NCI-H2081 (cell line): Measurements from ENCODE around the gene MEF2C.

Experiments used
- DNase-seq, 2 experiments: peaks; one replicate each; lab custom pipeline; 2025; lab: John Stamatoyannopoulos, UW

MEF2C gene

DNA sequence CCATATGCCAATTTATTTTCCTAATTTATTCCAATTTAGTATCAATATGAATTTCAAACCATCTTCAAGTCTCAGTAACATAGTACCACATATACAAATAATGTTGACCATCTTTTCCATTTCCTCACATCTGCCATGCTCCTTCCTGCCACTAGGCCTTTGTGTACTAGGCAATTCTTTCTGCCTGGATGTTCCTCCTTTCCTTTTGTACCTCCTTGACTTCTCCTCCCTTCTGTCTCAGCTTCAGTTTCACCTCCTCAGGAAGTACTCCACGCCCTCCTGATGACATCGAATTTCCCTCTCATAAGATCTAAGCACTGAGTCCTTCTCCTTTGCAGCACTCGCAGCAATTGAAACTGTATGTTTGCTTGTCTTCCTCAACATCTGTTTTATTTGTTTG, 53.9 kb downstream of the MEF2C start:
- no peak for DNase-seq

DNA sequence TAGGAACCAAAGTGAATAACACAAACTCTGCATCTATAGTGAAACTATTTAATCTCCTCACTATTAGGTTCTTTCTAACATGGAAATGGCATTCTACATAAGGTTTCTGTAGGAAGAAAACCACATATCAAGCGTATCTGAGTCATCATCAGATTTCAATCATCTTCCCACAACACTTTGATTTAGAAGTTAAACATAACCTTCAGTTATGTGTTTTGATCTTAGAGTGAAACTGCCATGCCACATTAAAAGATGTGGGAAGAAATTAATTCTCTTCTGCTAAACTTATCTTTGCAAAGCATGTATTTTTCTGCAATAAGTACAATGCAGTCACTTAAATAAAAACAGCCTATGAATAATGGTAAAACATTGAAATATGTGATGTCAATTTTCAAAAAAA, 55.0 kb downstream of the MEF2C start:
- no peak for DNase-seq

DNA sequence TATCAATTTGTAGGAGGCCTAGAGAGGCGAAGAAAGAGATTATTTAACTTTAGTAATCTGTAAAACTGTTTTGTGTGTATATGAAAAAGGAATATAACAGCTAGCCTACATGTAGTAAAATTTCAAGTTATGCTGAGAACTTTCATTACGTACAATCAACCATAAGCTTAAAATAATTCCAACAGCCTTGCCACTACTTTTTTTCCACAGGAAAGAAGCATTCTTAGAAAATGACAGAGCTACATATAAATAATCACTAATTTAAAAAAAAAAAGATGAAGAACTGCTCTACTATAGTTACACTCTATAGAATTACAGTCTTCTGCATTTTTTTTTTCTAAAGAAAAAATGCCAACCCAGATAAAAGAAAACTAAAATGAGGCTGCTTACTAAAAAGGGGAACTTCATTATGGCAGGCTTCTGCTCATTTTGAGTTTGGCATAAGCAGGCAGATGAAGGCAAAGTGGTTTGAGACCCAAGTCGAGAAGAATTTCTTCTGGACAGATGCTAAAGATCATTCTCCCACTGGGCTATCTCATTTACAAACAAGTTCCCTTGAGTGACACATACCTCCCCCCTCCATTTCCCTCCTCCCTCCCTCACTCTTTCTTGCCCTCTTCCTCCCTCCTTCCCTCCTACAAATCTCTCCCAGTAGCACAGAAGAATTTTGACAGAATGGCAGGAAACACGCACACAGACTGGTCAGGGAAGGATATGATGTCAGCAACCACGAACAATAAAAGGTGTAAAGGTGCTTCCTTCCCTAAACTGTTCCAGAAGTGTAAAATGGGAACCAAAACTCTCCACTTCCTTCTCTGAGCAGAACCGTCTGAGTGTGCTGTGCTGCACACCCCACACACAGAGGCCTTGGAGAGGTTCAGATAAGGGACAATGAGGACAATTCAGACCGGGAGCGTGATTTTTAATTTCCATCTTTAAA, 56.1 kb downstream of the MEF2C start:
- DNase-seq: no peak

GRCh38 chr5:88825584-88826315, 57.2 kb downstream of the MEF2C start:
- no peak for DNase-seq

- peak in 1 of 2 experiments; percentile 24 for DNase-seq
Observed at GRCh38 chr5:88824892-88825583, 57.9 kb downstream of the MEF2C start.

DNA sequence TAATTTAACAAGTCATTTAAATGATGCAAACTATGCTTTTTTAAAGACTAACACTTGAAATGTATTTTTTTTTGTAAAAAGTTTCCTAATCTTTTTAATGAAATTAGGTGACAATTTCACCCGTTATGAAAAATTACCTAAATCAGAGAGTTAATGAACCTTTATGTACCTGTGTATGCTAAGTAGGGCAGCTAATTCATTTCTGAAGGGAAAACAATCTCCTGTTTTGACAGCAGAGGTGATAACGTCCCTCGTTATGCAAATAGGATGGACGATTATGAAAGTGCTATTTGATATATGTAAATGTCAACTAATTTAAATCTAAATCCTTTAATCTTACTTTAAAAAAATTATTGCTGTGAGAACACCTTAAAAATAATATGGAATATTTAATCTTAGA, 58.8 kb downstream of the MEF2C start:
- no peak for DNase-seq

DNA sequence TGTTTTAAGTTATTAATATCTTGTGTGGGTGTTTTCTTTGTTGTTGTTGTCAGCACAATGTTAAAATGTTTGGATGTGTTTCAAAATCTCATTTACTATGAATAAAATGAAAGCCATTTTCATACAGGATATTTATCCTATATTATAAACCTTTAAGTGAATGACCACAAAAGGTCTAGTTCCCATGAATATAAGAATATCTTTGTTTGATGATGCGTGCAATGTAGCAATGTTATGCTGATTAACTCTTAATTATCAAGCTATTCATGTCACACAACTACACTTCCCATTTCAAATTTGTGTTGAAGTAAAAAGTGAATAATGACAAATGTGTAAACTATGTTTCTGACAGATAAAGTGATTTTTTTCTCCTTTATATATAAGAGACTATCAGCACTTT, 59.8 kb downstream of the MEF2C start:
- DNase-seq: no peak

DNA sequence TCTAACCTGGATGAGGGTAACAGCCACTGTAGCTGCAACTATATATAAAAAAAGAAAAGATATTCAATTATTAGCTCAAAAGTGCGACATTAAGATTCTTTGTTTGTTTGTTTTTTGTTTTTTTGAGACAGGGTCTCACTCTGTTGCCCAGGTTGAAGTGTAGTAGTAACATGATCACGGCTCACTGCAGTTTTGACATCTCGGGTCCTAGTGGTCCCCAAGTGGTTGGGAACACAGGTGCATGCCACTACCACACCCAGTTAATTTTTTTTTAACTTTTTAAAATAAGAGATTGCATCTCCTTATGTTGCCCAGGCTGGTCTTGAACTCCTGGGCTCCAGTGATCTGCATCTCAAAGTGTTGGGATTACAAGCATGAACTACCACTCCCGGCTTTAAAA, 61.8 kb downstream of the MEF2C start:
- no peak for DNase-seq

DNA sequence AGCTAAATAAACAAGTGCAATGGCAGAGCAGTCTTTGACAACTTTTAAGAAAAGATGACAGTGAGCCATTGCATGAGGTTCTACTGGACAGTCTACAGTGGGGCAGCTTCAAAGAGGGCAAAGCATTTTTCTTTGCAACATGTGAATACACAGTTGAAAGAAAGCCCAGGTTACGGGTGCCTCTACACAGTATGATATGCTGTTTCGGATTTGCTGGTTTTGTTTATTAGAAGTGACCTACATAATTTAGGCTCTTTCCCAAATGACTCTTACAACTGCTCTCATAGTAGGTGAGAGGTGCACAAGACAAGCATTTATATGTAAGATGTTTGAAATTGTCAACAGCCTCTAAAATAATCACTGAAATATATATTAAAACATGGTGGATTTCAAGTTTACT, 62.4 kb downstream of the MEF2C start:
- no peak for DNase-seq

GRCh38 chr5:88819301-88819999, 63.5 kb downstream of the MEF2C start:
- DNase-seq: no peak

DNA sequence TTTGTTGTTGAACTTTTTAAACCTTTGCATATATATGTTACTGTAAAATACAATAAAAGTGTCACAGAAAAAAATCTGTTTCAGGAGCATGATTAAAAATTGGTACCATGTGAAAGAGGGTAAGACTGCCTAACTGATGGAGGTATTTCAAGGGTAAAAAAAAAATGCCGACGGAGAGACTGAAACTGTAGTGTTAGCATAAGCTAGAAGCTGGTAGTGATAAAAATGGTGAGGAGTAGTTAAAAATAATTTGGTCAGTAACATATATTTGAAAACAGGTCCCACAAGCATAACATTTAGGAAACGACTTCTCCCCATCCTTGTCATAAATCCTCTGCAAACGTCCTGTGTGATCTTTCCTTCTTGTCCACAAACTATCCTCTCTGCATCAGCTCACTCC, 64.7 kb downstream of the MEF2C start:
- no peak for DNase-seq

- no peak for DNase-seq
Observed at GRCh38 chr5:88816195-88816594, 66.8 kb downstream of the MEF2C start.

DNA sequence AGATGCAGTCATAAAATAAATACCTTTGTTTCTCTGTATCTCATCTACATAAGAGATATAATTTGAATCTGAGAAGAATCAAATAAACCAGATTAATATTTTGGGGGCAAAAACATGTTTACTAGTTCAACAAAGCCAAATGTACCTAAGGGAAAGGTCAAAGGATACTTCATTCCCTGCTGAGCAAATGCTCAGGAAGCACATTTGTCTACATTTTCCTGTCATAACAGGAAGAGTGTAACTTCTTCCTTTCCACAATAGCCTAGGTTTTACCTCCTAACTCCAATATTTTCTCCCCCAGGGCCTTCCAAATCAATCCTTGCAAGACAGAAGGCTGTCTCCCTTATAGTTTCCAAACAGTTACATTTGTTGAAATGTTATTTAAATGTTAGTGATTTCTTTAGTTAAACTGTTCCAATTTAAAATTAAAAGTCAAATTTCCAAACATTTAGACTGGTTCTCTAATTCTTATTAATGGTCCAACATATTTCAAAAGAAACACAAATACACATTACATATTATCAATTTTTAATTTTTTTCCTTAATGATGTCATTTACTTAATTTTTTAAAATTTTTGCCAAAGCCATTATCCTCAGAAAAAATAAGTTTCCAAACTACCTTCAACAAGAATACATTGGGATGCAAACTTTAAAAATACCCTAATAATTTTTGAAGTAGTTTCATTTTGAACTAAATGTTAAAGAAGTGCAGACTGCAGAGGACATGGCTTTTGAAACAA, 67.8 kb downstream of the MEF2C start:
- peak in 1 of 2 experiments; percentile 4 for DNase-seq

DNA sequence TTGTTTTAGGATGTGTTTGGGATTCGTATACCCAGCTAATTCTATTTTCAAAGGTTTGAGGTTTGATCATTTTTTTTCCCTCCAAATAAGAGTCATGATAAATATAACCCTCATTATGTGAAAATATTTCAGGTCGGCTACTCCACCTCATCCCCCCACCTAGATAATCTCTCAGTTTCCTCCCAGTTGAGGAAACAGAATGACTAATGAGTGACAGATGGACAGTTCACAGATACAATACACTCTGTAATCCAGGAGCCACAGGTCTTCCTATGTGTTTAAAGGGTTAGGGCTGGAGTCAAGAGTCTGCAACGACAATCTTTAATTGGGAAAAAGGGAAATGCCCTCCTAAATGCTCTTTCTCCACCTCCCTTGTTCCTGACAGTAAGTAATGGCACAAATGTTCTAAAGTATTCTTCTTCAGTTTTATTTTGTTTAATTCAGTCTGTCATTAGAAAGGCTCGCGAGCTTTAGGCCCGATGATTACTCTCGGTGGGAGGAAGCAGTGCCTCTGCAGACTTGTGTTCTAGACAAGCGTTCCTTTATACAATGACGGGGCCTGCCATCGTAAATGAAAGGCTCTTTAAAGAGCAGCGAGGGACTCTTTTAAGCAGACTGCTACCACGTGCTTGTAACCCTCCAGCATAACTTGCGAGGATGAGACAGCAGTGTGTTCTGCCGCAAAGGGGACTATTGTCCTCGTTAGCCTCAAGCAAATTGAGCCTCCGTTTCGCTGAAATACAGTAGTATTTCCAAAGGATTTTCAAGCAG, 69.0 kb downstream of the MEF2C start:
- DNase-seq: no peak

- no peak for DNase-seq
Observed at GRCh38 chr5:88813244-88813643, 69.7 kb downstream of the MEF2C start.

GRCh38 chr5:88808153-88808552, 74.8 kb downstream of the MEF2C start:
- DNase-seq: no peak

- DNase-seq: no peak
Observed at GRCh38 chr5:88807327-88807726, 75.7 kb downstream of the MEF2C start.

GRCh38 chr5:88806338-88806737, 76.6 kb downstream of the MEF2C start:
- no peak for DNase-seq

- no peak for DNase-seq
Observed at GRCh38 chr5:88805151-88805784, 77.7 kb downstream of the MEF2C start.

DNA sequence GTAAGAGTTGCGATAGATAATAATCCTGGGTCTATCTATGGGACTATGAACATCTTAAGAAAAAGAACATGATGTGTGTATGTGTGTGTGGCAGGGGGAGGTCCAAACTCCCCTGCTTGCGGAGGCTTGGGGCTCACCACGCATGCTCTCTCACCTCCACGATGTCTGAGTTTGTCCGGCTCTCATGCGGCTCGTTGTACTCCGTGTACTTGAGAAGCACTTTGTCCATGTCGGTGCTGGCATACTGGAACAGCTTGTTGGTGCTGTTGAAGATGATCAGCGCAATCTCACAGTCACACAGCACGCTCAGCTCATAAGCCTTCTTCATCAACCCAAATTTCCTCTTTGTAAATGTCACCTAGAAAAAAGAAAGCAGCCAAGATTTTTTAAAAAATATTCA, 78.5 kb downstream of the MEF2C start:
- no peak for DNase-seq
